Lower leg skin (tissue), 4 donors: ENCODE data around the gene RASEF. TPM values are rescaled to one million over a fixed set of nuclear protein-coding genes. Genes with fewer than 3 reads are reported as not detected.

ENCODE experiments used
- DNase-seq, 2 donors: peaks; one replicate each; pipeline ENCODE4 v3.0.0-alpha.2; 2019; ENCODE audit warnings: low spot score in 2 of 2
- H3K4me3 ChIP-seq: fragments of 200-600 bp; sonication (generic); 2 replicates; pipeline ENCODE4 v1.5.1; 2017; ENCODE audit warnings: mild to moderate bottlenecking, low read depth; ENCODE audit not compliant: poor library complexity, severe bottlenecking
- CTCF ChIP-seq, 3 donors: fragments of 450-650 bp; IDR thresholded peaks; one replicate each; pipeline ENCODE4 v1.5.1; 2016; ENCODE audit warnings: antibody characterized with exemption in 3 of 3, mild to moderate bottlenecking in 3 of 3, moderate library complexity in 2 of 3
- POLR2A ChIP-seq, 2 donors: fragments of 450-650 bp; IDR thresholded peaks; one replicate each; pipeline ENCODE4 v1.6.1; 2016 to 2017; ENCODE audit warnings: antibody characterized with exemption in 2 of 2, mild to moderate bottlenecking in 1 of 2, moderate library complexity in 1 of 2
- WGBS, 2 donors: methylation state at CpG; one replicate each; pipeline ENCODE4 v1.1.5; 2018; 5-methylcytosine and 5-hydroxymethylcytosine counted together
- intact Hi-C: fragments of 100-400 bp; cut with DNase I; formaldehyde crosslinking; loops from one replicate; pipeline ENCODE4 v1.15.0; 2023; ENCODE audit warnings: low total_unique reads
- total RNA-seq, 4 donors: library from RNA; depleted of rRNA; stranded (reverse); fragments of >200 nt; gene quantifications; one replicate each; pipeline ENCODE4 v1.1.0, GENCODE V29; 2016

Gene RASEF
- total RNA-seq, 4 donors from 2014 or later = 2.7 to 4.8 (median 3.3) TPM

DNA sequence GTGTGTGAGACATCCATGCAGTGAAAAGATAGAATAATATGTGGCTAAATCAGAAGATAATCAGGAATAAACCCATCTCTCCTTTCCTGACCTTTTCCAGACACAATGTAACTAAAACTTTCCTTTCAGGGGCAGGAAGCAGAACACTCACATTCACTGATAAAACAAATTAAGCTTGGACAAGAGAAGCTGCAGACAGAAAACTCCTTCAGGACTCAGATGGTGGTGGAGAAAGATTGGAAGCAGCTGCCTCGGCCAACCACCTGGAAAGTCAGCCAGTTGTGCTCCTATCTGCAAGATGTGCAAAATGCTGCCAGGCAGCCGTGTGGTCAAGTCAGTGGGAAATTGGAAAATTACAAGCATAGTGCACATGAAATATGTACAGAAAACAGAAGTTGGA lies 26.9 kb downstream of the RASEF start:
- H3K4me3 ChIP-seq = no peak overlapping the region
- TF ChIP-seq CTCF (IDR thresholded peaks at IDR 0.05) (no peak), POLR2A (IDR thresholded peaks at IDR 0.05) (no peak)
- intact Hi-C loops = no loop called here
- DNase-seq = no peak
- whole genome bisulfite sequencing, 2 donors = 77 to 85% methylated on average over 2 of the region's 2 CpGs

- DNase-seq = no peak
- WGBS, 2 donors = 84 to 87% methylated on average over 2 of the region's 2 CpGs
- no peak for TF ChIP-seq POLR2A (IDR thresholded peaks at IDR 0.05)
- TF ChIP-seq CTCF (IDR thresholded peaks at IDR 0.05) = no peak
- H3K4me3 ChIP-seq = no peak overlapping the region
- intact Hi-C loops = no loop called here
Measured at GRCh38 chr9:83035143-83035542, 27.8 kb downstream of the RASEF start.

DNA sequence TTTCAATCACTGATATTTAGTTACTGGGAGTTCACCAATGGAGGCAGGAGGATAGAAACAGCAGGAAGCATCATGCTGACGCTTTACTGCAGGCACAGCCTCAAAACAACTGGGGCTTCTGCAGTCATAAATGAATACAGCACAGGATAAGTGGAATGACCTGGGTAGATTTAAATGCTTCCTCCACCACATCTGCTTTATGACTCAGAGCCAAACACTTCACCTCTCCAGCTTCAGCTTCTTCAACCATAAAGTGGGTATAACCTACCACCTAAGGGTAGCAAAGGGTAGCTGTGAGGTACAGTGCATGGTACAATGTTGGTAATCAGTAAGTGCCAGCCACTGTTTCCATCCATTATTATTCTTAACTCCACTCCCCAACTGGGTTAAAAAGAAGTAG lies 28.4 kb downstream of the RASEF start:
- intact Hi-C loops = no loop called here
- H3K4me3 ChIP-seq = no peak overlapping the region
- no peak for DNase-seq
- 40 to 67% methylated on average over 1 of the region's 1 CpG for WGBS, 2 donors
- no peak for TF ChIP-seq CTCF (IDR thresholded peaks at IDR 0.05)
- TF ChIP-seq POLR2A (IDR thresholded peaks at IDR 0.05) = no peak

- intact Hi-C loops = no loop called here
- no peak overlapping the region for H3K4me3 ChIP-seq
- WGBS, 2 donors = 61 to 80% methylated on average over 1 of the region's 1 CpG
- DNase-seq = no peak
- TF ChIP-seq POLR2A (IDR thresholded peaks at IDR 0.05) = no peak
- no peak for TF ChIP-seq CTCF (IDR thresholded peaks at IDR 0.05)
Measured at GRCh38 chr9:83034026-83034425, 28.9 kb downstream of the RASEF start.

DNA sequence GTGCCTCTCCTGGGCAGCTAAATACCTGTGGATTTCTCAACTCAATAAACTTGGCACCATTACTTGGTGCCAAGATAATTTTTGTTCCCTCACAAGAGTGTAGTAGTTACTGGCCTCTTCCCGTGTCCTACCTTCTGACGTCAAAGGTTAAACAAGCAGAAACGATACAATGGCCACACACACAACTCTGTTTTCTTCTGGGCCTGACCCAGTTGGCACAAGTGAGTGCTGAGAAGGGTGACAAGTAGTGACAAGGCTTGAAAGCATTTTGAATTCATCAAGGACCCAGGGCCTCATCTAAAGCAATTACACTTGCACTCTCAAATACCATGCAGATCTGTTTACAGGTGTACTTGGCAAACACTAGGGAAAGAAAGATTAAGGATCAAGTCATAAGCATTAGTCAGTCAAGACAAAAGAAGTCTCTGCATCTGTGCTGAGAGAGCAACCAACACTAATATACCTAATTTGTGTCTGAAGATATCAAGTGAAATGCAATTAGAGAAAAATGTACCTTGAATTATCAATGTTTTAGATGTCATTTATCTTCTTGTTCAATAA lies 30.8 kb downstream of the RASEF start:
- WGBS, 2 donors = 43 to 53% methylated on average over 3 of the region's 3 CpGs
- TF ChIP-seq CTCF (IDR thresholded peaks at IDR 0.05) (no peak), POLR2A (IDR thresholded peaks at IDR 0.05) (no peak)
- no peak for DNase-seq
- H3K4me3 ChIP-seq = no peak overlapping the region
- intact Hi-C loops = no loop called here
